ENCODE data around the gene PRKD2.

PRKD2 gene

DNA sequence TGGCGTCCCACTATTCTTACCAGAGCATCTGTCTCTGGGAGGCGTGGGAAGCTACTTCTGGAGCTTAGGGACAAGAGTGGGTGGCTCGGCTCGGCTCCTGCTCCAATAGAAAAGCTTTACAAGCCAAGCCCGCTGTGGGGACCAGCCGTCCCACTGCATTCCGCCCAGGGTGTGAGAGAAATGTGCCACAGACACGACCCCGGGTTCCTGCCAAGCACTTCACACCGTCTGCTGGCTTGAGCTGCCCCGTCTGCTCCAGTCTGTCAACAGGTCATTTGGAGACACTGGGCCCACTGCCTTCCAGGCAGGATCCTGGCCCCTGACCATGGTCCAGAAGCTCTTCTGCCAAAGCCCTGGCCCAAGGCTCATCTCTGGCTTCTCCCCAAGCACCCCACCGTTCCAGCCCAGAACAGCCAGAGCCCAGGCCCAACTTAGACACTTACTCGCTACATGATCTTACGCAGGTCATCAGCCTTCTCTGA is 22.4 kb upstream of the PRKD2 start:
- DNase-seq = no peak

GRCh38 chr19:46737761-46738171 is 20.9 kb upstream of the PRKD2 start:
- DNase-seq = no peak

- DNase-seq = no peak
Observed at GRCh38 chr19:46737298-46737654, 20.4 kb upstream of the PRKD2 start.

DNA sequence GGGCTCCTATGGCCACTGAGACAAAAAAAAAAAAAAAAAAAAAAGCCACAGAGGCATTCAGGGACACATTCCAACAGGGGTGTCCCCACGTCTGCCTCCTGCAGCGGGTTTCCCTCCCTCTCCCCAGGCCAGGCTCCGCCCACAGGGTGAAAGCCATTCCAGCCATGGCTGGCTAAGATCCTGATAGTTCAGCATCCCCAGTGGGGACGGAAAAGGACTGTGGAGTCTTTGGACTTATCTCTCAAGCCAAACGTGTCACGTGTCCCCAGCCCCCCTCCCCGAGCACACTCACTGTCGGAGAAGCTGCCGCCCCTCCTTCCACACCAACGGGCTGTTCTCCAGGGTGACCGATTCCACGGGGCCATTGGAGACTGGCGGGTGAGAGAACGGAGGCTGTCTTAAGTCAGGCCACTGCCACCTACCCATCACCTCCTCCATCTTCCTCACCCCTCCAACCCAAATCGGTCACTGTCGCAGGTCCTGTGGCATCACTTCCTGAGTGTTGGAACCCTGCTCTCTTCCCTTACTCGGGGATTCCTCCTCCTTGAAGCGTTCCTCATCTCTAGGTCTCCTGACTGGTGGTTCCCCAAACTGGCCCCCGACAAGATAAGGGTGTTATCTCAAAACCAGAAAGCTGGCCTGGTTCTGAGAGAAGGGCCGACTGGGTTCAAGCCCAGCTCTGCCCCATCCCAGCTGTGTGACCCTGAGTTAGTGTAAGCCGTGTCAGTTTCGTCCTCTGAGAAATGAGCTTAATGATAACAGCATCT is 19.8 kb upstream of the PRKD2 start:
- DNase-seq = no peak

GRCh38 chr19:46733690-46734292 is 16.9 kb upstream of the PRKD2 start:
- DNase-seq = no peak

DNA sequence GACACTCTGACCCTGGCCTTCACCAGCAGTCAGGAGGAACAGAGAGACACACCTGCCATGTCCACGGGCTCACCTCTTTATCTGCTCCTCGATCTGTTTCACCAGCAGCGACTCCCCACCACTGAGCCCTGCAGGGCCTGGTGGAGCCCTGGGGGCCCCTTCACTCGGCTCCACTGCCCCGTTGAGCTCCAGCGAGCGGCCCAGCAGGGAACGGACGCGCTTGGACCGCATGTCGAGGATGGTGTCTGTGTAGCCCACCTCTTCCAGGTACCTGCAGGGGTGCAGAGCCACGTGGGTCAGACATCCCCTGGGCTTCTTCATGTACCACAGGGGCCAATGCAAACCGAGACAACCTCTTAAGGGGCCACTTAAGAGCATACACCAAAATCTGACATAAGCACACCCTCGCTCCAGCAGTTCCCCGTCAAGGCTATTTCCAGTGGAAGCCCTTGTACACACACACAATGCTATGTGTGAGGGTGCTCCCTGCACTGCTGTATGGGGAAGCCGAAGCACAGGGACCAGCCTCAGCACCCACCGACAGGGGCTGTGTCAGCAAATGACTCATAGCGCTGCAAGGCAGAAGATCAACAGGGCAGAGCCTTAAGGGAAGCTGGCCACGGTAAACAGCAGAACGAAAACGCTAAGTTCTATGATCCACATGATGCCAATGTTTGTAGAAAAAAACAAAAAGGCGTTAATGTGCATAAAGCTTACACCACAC is 16.2 kb upstream of the PRKD2 start:
- DNase-seq = no peak

GRCh38 chr19:46732172-46732938 is 15.4 kb upstream of the PRKD2 start:
- DNase-seq = no peak

GRCh38 chr19:46731584-46731983 is 14.7 kb upstream of the PRKD2 start:
- DNase-seq = no peak

- no peak for DNase-seq
Observed at GRCh38 chr19:46731007-46731501, 14.1 kb upstream of the PRKD2 start.

DNA sequence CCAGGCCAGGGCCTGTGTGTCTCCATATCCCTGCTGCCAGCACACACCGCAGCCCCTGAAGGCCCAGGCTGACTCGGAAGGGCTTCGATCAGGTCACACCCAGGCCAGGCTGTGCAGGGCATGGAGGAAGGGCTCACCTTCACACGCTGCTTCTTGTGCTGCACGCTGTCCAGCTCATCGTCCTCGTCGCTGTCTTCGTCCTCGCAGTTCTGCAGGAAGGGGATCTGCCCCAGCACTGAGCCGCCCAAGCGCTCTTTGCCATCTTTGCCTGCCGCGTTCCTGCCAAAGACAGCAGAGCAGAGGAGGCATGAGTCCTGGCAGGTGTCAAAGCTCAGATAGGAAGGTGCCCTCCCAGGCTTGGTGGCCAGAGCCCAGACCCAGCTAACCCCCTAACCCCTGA is 13.7 kb upstream of the PRKD2 start:
- DNase-seq = no peak

DNA sequence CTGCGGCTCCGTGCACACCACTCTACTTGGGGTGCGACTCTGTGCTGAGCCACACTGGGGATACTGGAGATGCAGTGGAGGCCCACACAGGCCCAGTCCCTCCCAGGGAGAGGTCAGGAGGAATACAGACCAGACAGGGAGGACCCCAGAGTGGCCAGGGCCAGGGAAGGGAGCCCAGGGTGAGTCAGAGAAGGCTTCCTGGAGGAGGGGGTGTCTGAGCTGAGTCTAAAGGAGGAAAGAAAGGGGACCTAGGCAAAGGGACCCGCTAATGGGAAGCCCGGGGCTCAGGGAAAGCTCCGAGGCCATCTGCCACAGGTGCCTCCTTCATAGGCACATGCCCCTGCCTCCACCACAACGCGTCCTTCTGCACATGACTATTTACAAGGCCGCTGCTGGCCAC is 13.3 kb upstream of the PRKD2 start:
- DNase-seq = no peak

- DNase-seq = no peak
Observed at GRCh38 chr19:46729696-46730095, 12.8 kb upstream of the PRKD2 start.

DNA sequence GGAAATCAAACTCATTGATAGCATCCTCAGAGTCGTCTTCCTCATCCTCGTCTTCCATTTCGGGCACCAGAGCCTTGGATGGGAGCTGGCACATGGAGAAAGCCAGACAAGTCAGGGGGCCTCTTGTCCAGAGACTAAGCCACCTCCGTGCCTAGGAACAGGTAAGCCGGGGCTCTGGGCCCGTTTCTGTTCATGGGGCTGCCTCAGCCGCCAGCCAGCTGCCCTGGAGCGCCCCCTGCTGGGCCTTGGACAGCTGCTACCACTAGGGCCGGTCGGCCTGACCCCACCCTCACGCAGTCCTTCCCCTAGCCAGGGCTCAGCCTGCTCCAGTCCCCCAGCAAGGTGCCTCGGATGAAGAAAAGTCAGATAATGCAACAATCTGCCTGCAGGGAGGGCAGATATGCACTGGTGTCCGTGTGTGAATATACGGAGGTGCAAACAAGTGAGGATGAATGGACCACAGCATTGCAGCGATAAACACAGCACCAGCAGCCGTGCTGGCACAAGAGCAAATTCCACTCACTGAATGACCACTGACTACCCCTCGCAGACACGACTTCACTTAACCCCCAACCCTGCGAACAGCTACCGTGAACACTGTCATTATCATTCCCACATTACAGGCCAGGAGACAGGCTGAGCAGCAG is 11.9 kb upstream of the PRKD2 start:
- DNase-seq = no peak

GRCh38 chr19:46728208-46728607 is 11.3 kb upstream of the PRKD2 start:
- no peak for DNase-seq

DNA sequence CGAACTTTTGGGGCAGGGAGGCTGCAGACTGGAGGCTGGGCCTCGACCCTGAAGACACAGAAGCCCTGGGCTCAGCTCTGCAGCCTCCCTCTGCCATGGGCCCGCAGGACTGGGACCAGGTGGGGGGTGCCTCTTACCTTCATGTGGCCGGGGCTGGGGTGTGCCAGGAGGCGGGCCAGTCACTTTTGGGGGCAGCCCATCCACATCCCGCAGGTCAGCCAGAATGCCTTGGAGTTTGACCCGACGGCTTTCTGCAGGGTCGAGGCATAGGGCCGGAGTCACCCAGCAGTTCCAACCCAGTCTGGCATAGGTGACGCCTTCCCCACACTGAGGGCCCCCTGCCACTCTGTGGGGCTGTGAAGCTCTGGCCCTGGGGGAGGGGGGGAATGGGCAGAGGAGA is 10.8 kb upstream of the PRKD2 start:
- no peak for DNase-seq

GRCh38 chr19:46726971-46727501 is 10.1 kb upstream of the PRKD2 start:
- DNase-seq = no peak

GRCh38 chr19:46726551-46726950 is 9.6 kb upstream of the PRKD2 start:
- no peak for DNase-seq

DNA sequence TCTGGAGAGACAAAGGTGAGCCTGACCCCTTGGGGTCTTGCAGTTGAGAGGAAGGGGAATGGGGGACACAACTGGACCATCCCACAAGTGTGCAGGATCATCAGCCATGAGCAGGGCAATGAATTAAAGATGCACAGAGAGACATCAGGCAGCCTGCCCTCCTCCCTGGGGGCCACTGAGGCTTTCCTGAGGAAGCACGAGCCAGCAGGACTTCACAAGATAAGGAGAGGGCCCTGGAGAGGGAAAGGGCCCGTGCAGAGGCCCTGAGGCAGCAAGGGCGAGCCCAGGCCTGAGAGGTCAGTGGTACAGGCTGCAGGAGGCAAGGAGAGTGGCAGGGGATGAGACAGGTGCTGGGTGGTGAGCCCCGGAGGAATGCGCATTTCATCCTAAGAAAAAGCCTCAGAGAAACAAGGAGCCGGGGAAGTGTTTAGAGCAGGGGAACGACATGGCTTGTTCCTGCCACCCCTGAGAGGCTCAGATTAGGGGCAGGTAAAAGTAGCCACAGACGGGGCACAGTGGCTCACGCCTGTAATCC is 9.0 kb upstream of the PRKD2 start:
- DNase-seq = no peak

- DNase-seq = no peak
Observed at GRCh38 chr19:46725036-46725820, 8.3 kb upstream of the PRKD2 start.

DNA sequence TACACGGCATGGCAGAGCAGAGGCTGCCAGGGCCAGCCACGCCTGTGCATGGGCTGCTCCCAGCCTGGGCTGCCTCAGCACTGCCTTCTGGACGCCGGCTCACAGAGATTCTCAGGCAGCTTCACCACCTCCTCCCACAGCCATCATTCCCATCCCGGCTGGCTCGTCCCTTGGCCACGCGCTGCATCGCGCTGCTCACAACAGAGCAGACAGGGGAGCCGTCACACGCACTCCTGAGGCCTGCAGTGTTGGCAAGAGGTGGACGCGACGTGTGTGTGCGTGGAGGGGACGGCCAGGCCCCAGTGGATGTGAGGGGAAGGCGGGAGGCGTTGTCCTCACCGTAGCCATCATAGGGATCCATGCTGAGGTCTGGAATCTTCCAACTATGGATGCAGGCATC is 7.6 kb upstream of the PRKD2 start:
- no peak for DNase-seq

GRCh38 chr19:46723471-46723870 is 6.6 kb upstream of the PRKD2 start:
- DNase-seq = no peak
